HG02798 (cell line): ENCODE measurements around the gene RASGRF2.
"Not testable (repeated sequence)": the region's sequence is repeated elsewhere in the genome, so short reads cannot be mapped to it uniquely, and the experiment has no call there.

Source experiments
- ATAC-seq: cut with Tn5 transposase; IDR thresholded peaks from one replicate; pipeline ENCODE4 v1.9.1; 2021; ENCODE audit warnings: mild to moderate bottlenecking; ENCODE audit not compliant: unreplicated experiment, poor library complexity

RASGRF2 gene

GRCh38 chr5:81250004-81250403 lies 289.8 kb downstream of the RASGRF2 start:
- no peak for ATAC-seq

GRCh38 chr5:81251922-81252321 lies 291.8 kb downstream of the RASGRF2 start:
- no peak for ATAC-seq

GRCh38 chr5:81252904-81253303 lies 292.7 kb downstream of the RASGRF2 start:
- ATAC-seq = no peak

GRCh38 chr5:81253875-81254274 lies 293.7 kb downstream of the RASGRF2 start:
- ATAC-seq = no peak

GRCh38 chr5:81254886-81255559 lies 294.9 kb downstream of the RASGRF2 start:
- ATAC-seq = no peak

- no peak for ATAC-seq
Observed at GRCh38 chr5:81256766-81257165, 296.6 kb downstream of the RASGRF2 start.

- not testable (repeated sequence) for ATAC-seq
Observed at GRCh38 chr5:81262796-81263195, 302.6 kb downstream of the RASGRF2 start.

GRCh38 chr5:81265101-81265500 lies 304.9 kb downstream of the RASGRF2 start:
- no peak for ATAC-seq

GRCh38 chr5:81268521-81269196 lies 308.5 kb downstream of the RASGRF2 start:
- ATAC-seq = no peak

GRCh38 chr5:81269751-81270393 lies 309.7 kb downstream of the RASGRF2 start:
- no peak for ATAC-seq

GRCh38 chr5:81270394-81271027 lies 310.3 kb downstream of the RASGRF2 start:
- not testable (repeated sequence) for ATAC-seq
